CD4-positive, CD25-positive, alpha-beta regulatory T cell (primary cell): ENCODE results near the gene NUP58. TPM values are rescaled to one million over a fixed set of nuclear protein-coding genes. Genes with fewer than 3 reads are reported as not detected.
"Not testable (repeated sequence)": the region's sequence is repeated elsewhere in the genome, so short reads cannot be mapped to it uniquely, and the experiment has no call there.

ENCODE experiments used
- ATAC-seq, 2 donors: fragments of 150-1000 bp; cut with Tn5 transposase; one replicate each; pipeline ENCODE4 v1.10.0; 2021; ENCODE audit warnings: low read depth in 2 of 2, moderate number of reproducible peaks in 2 of 2, moderate library complexity in 1 of 2
- DNase-seq, 3 donors: peaks; one replicate each; pipeline versions ENCODE4 v3.0.0 to v3.0.0-alpha.2; 2012 to 2022; ENCODE audit warnings: mixed read lengths in 1 of 3
- H3K27ac ChIP-seq: one replicate; pipeline ENCODE4 v1.7.0; 2013; ENCODE audit warnings: mild to moderate bottlenecking, low read length; ENCODE audit not compliant: insufficient read depth, poor library complexity, severe bottlenecking
- H3K27me3 ChIP-seq: one replicate; pipeline ENCODE4 v1.7.0; 2013; ENCODE audit warnings: low read length; ENCODE audit not compliant: control insufficient read depth, insufficient read depth
- H3K36me3 ChIP-seq: one replicate; pipeline ENCODE4 v1.7.0; 2013; ENCODE audit warnings: mild to moderate bottlenecking, low read length, moderate library complexity; ENCODE audit not compliant: control insufficient read depth, insufficient read depth
- H3K4me1 ChIP-seq: 2 replicates; pipeline ENCODE4 v1.7.0; 2013; ENCODE audit warnings: mild to moderate bottlenecking, low read length; ENCODE audit not compliant: insufficient read depth, control insufficient read depth, poor library complexity, severe bottlenecking
- H3K4me3 ChIP-seq: one replicate; pipeline ENCODE4 v1.7.0; 2013; ENCODE audit warnings: low read depth, mild to moderate bottlenecking, low read length, moderate library complexity
- H3K9me3 ChIP-seq, 2 experiments: 1 replicate in 1 of 2; 2 replicates in 1 of 2; pipeline ENCODE4 v1.7.0; 2013; ENCODE audit warnings: low read length in 2 of 2, mild to moderate bottlenecking in 1 of 2, moderate library complexity in 1 of 2; ENCODE audit not compliant: control insufficient read depth in 2 of 2
- H3K27ac Mint-ChIP-seq, 3 donors: one replicate each; pipeline ENCODE4 v1.8.0; 2020 to 2022; ENCODE audit warnings: mild to moderate bottlenecking in 3 of 3, mixed read lengths in 3 of 3, moderate library complexity in 2 of 3
- H3K27me3 Mint-ChIP-seq: one replicate; pipeline ENCODE4 v1.8.0; 2022; ENCODE audit warnings: mild to moderate bottlenecking, mixed read lengths
- H3K36me3 Mint-ChIP-seq: one replicate; pipeline ENCODE4 v1.8.0; 2020; ENCODE audit warnings: mixed read lengths
- H3K4me1 Mint-ChIP-seq, 4 donors: one replicate each; pipeline ENCODE4 v1.8.0; 2020 to 2022; ENCODE audit warnings: mixed read lengths in 4 of 4, mild to moderate bottlenecking in 1 of 4
- H3K4me3 Mint-ChIP-seq, 4 donors: one replicate each; pipeline ENCODE4 v1.8.0; 2020 to 2022; ENCODE audit warnings: mild to moderate bottlenecking in 4 of 4, mixed read lengths in 4 of 4, moderate library complexity in 3 of 4
- H3K9me3 Mint-ChIP-seq, 7 donors: one replicate each; pipeline ENCODE4 v1.8.0; 2020 to 2022; ENCODE audit warnings: mixed read lengths in 7 of 7, mild to moderate bottlenecking in 3 of 7, moderate library complexity in 2 of 7
- polyA plus RNA-seq, 4 donors: library from polyadenylated mRNA; unstranded; fragments of 300-500 nt; fragmentation: Illumina TruSeq; gene quantifications; one replicate each; pipeline ENCODE4 v1.2.3, GENCODE V29; 2021
- total RNA-seq: library from RNA; stranded (reverse); gene quantifications from one replicate; pipeline ENCODE4 v1.2.3, GENCODE V29; 2022

Gene NUP58
- total and polyA plus RNA-seq, 5 donors from 2014 or later = 17.9 to 77.3 (median 18.8) TPM

- DNase-seq = no peak
- peaks cover 0 to 3% (median 0%) of the 10 kb centered on the region in 7 donors for H3K9me3 Mint-ChIP-seq
- no peaks in the 10 kb centered on the region for H3K27me3 ChIP-seq
- peaks cover 4% of the 10 kb centered on the region for H3K36me3 Mint-ChIP-seq
- no peak overlapping the region for H3K4me3 Mint-ChIP-seq
- H3K27ac Mint-ChIP-seq = peak overlapping the region in 1 of 3 donors; percentile 63
- H3K9me3 ChIP-seq = no peaks in the 10 kb centered on the region
- H3K4me1 ChIP-seq = no peaks in the 10 kb centered on the region
- no peaks in the 10 kb centered on the region for H3K27me3 Mint-ChIP-seq
- peaks cover 0 to 4% (median 0%) of the 10 kb centered on the region in 4 donors for H3K4me1 Mint-ChIP-seq
- H3K27ac ChIP-seq = no peak overlapping the region
- H3K4me3 ChIP-seq = no peak overlapping the region
- no peak for ATAC-seq
- H3K36me3 ChIP-seq = no peaks in the 10 kb centered on the region
Observed at GRCh38 chr13:25347151-25347550, 45.7 kb downstream of the NUP58 start.

DNA sequence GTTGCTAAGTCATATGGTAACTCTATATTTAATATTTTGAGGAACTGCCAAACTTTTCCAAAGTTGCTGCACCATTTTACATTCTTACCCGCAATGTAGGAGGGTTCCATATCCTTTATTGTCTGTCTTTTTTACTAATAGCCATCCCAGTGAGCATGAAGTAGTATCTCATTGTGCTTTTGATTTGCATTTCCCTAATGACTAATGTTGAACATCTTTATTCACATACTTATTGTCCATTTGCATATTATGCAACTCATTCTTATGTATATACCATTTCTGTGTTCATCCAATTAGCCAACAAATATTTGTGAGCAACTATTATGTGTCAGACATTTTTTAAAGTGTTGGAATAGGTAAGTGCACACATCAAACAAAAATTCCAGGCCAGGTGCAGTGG lies 50.0 kb downstream of the NUP58 start:
- no peak overlapping the region for H3K4me3 ChIP-seq
- H3K27ac ChIP-seq = no peak overlapping the region
- H3K36me3 ChIP-seq = no peaks in the 10 kb centered on the region
- ATAC-seq (no peak), DNase-seq (no peak)
- H3K4me1 ChIP-seq = no peaks in the 10 kb centered on the region
- H3K9me3 Mint-ChIP-seq = no peaks in the 10 kb centered on the region
- H3K4me3 Mint-ChIP-seq = no peak overlapping the region
- H3K36me3 Mint-ChIP-seq = no peaks in the 10 kb centered on the region
- H3K27me3 Mint-ChIP-seq = peaks cover 9% of the 10 kb centered on the region
- H3K4me1 Mint-ChIP-seq = no peaks in the 10 kb centered on the region
- H3K27ac Mint-ChIP-seq = no peak overlapping the region
- no peaks in the 10 kb centered on the region for H3K9me3 ChIP-seq
- peaks cover 10% of the 10 kb centered on the region for H3K27me3 ChIP-seq

- ATAC-seq = no peak
- Mint-ChIP-seq H3K27ac (no peak overlapping the region), H3K27me3 (peaks cover 14% of the 10 kb centered on the region), H3K36me3 (no peaks in the 10 kb centered on the region), H3K9me3 (no peaks in the 10 kb centered on the region), H3K4me3 (no peak overlapping the region), H3K4me1 (no peaks in the 10 kb centered on the region)
- H3K27ac ChIP-seq = no peak overlapping the region
- peaks cover 10% of the 10 kb centered on the region for H3K27me3 ChIP-seq
- no peak for DNase-seq
- H3K4me1 ChIP-seq = no peaks in the 10 kb centered on the region
- H3K36me3 ChIP-seq = no peaks in the 10 kb centered on the region
- H3K9me3 ChIP-seq = no peaks in the 10 kb centered on the region
- H3K4me3 ChIP-seq = no peak overlapping the region
Observed at GRCh38 chr13:25352230-25352629, 50.8 kb downstream of the NUP58 start.

DNA sequence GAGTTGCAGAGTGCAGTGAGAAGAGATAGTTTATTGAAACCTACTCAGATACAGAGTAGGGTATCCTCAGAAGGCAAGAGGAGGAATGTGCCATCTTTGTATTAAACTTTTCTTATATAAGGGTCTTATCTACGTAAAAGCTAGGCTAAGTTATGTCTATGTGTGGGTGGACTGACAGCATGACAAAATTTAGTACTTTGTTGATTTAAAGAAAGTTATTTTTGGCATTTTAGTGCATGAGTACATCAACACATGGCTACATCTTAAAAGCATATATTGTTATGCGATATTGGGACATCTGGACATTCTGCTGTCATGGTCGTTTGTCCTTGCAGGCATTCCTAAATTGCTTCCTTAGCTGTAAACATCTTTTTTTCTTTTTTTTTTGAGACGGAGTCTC lies 51.4 kb downstream of the NUP58 start:
- H3K4me1 Mint-ChIP-seq = no peaks in the 10 kb centered on the region
- no peaks in the 10 kb centered on the region for H3K4me1 ChIP-seq
- H3K9me3 ChIP-seq = no peaks in the 10 kb centered on the region
- H3K36me3 ChIP-seq = no peaks in the 10 kb centered on the region
- H3K27me3 ChIP-seq = peaks cover 10% of the 10 kb centered on the region
- no peak overlapping the region for H3K4me3 Mint-ChIP-seq
- no peak for DNase-seq
- no peak for ATAC-seq
- no peak overlapping the region for H3K4me3 ChIP-seq
- H3K36me3 Mint-ChIP-seq = no peaks in the 10 kb centered on the region
- no peak overlapping the region for H3K27ac ChIP-seq
- no peak overlapping the region for H3K27ac Mint-ChIP-seq
- peaks cover 17% of the 10 kb centered on the region for H3K27me3 Mint-ChIP-seq
- H3K9me3 Mint-ChIP-seq = no peaks in the 10 kb centered on the region

DNA sequence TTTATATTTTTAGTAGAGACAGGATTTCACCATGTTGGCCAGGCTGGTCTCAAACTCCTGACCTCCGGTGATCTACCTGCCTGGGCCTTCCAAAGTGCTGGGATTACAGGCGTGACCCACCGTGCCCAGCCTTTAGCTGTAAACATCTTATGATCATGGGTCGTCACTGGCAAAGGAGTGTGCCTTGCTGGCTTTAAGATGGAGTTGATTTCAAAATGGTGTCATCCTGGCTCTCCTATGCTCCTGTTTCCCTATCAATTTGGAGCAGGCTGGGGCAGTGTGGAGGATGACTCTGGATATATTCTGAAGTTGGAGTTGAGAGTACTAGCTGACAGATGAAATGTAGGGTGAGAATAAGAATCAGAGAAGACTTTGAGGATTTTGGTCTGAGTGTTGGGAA lies 51.9 kb downstream of the NUP58 start:
- ATAC-seq (no peak), DNase-seq (no peak)
- no peaks in the 10 kb centered on the region for H3K36me3 Mint-ChIP-seq
- Histone ChIP-seq H3K9me3 (no peaks in the 10 kb centered on the region), H3K4me3 (no peak overlapping the region), H3K4me1 (no peaks in the 10 kb centered on the region), H3K36me3 (no peaks in the 10 kb centered on the region), H3K27ac (no peak overlapping the region), H3K27me3 (peaks cover 10% of the 10 kb centered on the region)
- peak overlapping the region in 1 of 3 donors; percentile 58 for H3K27ac Mint-ChIP-seq
- no peaks in the 10 kb centered on the region for H3K4me1 Mint-ChIP-seq
- H3K27me3 Mint-ChIP-seq = peaks cover 20% of the 10 kb centered on the region
- peaks cover 0 to 3% (median 0%) of the 10 kb centered on the region in 7 donors for H3K9me3 Mint-ChIP-seq
- no peak overlapping the region for H3K4me3 Mint-ChIP-seq

DNA sequence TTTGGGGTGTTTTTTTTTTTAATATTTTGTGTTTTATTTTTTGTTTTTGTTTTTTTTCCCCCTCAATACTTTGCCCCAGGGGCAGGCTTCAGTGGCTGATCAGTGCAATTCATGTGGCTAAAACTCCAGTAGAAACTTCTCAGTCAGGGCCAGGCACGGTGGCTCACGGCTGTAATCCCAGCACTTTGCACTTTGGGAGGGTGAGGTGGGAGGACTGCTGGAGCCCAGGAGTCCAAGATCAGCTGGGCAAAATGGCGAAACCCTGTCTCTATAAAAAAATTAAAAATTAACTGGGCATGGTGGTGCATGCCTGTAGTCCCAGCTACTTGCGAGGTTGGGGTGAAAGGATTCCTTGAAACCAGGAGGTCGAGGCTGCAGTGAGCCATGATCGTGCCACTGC lies 53.0 kb downstream of the NUP58 start:
- Mint-ChIP-seq H3K4me1 (no peaks in the 10 kb centered on the region), H3K27me3 (peaks cover 25% of the 10 kb centered on the region), H3K27ac (no peak overlapping the region), H3K4me3 (no peak overlapping the region), H3K36me3 (no peaks in the 10 kb centered on the region), H3K9me3 (peaks cover 0 to 7% (median 0%) of the 10 kb centered on the region in 7 donors)
- peaks cover 10% of the 10 kb centered on the region for H3K27me3 ChIP-seq
- DNase-seq = no peak
- ATAC-seq = no peak
- H3K4me3 ChIP-seq = no peak overlapping the region
- no peaks in the 10 kb centered on the region for H3K9me3 ChIP-seq
- no peaks in the 10 kb centered on the region for H3K4me1 ChIP-seq
- no peaks in the 10 kb centered on the region for H3K36me3 ChIP-seq
- H3K27ac ChIP-seq = no peak overlapping the region

DNA sequence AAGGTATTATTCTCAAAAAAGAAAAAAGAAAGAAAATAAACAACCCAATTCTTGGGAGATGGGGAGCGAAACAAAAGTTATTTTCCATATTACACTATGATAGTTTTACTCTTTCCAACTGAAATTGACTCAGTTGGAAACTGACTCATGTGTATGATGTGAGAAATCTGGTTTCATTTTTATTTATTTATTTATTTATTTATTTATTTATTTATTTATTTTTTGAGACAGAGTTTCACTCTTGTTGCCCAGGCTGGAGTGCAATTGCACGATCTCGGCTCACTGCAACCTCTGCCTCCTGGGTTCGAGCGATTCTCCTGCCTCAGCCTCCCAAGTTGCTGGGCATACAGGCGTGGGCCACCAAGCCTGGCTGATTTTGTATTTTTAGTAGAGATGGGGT lies 59.0 kb downstream of the NUP58 start:
- not testable (repeated sequence) for H3K36me3 ChIP-seq, H3K9me3 Mint-ChIP-seq, H3K36me3 Mint-ChIP-seq, H3K27me3 ChIP-seq, H3K4me1 ChIP-seq, ATAC-seq, H3K4me3 Mint-ChIP-seq, H3K27ac ChIP-seq, H3K27ac Mint-ChIP-seq, H3K4me3 ChIP-seq, H3K4me1 Mint-ChIP-seq, H3K9me3 ChIP-seq, DNase-seq
- peaks cover 38% of the 10 kb centered on the region for H3K27me3 Mint-ChIP-seq

DNA sequence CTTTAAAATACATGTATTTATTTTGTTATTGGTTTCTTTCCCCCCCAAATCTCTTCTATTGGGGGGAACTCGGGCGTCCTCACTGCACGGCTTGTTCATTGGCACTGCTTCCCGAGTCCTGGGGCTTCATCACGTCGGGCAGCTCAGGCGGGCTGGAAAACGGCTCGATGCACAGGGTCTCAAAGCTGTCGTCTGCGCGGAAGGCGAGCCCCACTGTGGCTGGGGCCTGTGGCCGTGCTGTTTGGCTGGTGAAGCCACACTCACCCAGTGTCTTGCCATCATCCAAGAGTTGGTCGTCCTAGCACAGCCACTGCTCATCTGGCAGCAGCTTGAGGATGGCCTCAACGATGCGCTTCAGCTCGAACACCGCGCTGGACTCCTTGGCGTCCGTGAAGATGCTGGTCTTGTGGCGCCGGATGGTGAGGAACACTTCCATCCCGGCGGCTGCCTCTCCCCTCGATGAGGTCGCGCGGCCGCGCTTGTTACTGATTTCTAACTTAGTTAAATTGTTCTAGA lies 64.4 kb downstream of the NUP58 start:
- Histone ChIP-seq H3K27me3 (peaks cover 10% of the 10 kb centered on the region), H3K27ac (no peak overlapping the region), H3K9me3 (no peaks in the 10 kb centered on the region), H3K4me1 (no peaks in the 10 kb centered on the region), H3K4me3 (no peak overlapping the region), H3K36me3 (no peaks in the 10 kb centered on the region)
- peaks cover 0 to 7% (median 1%) of the 10 kb centered on the region in 7 donors for H3K9me3 Mint-ChIP-seq
- DNase-seq = no peak
- no peak overlapping the region for H3K4me3 Mint-ChIP-seq
- ATAC-seq = no peak
- no peak overlapping the region for H3K27ac Mint-ChIP-seq
- H3K27me3 Mint-ChIP-seq = peaks cover 37% of the 10 kb centered on the region
- H3K36me3 Mint-ChIP-seq = no peaks in the 10 kb centered on the region
- peaks cover 0 to 2% (median 0%) of the 10 kb centered on the region in 4 donors for H3K4me1 Mint-ChIP-seq
